HepG2 (cell line): Measurements from ENCODE around the gene TTC31. TPM values are rescaled to one million over a fixed set of nuclear protein-coding genes. Genes with fewer than 3 reads are reported as not detected.
A peak's percentile ranks its signal among the peaks of the same experiment; 100 is the strongest.

Experiments
- BRCA1 ChIP-seq: sonication (generic); formaldehyde crosslinking; IDR thresholded peaks from 2 replicates; pipeline ENCODE4 v1.4.0; 2020; ENCODE audit warnings: missing genetic modification reagents
- DNMT1 ChIP-seq: sonication (generic); formaldehyde crosslinking; IDR thresholded peaks from 2 replicates; pipeline ENCODE4 v1.5.1; 2020; ENCODE audit warnings: mild to moderate bottlenecking, missing genetic modification reagents
- ESRRA ChIP-seq: sonication (generic); formaldehyde crosslinking; IDR thresholded peaks from 2 replicates; pipeline ENCODE4 v1.5.1; 2020; ENCODE audit warnings: mild to moderate bottlenecking, low read depth, missing genetic modification reagents
- FOXA3 ChIP-seq: IDR thresholded peaks from 2 replicates; pipeline ENCODE4 v1.6.1; 2016; ENCODE audit warnings: missing genetic modification reagents, missing compliant biosample characterization
- HOXA3 ChIP-seq: sonication (generic); formaldehyde crosslinking; IDR thresholded peaks from 2 replicates; pipeline ENCODE4 v1.5.0; 2020; ENCODE audit warnings: missing genetic modification reagents
- MXI1 ChIP-seq: IDR thresholded peaks from 3 replicates; pipeline ENCODE4 v1.6.1; 2012; ENCODE audit warnings: low read depth, low read length, inconsistent platforms, borderline replicate concordance
- NAIF1 ChIP-seq: sonication (generic); formaldehyde crosslinking; IDR thresholded peaks from 2 replicates; pipeline ENCODE4 v1.5.0; 2020; ENCODE audit warnings: mild to moderate bottlenecking, missing genetic modification reagents, borderline replicate concordance
- NPAS2 ChIP-seq: sonication (generic); formaldehyde crosslinking; IDR thresholded peaks from 2 replicates; pipeline ENCODE4 v1.8.0; 2022; ENCODE audit warnings: mild to moderate bottlenecking, missing genetic modification reagents, borderline replicate concordance
- PHB2 ChIP-seq: fragments of 450-650 bp; IDR thresholded peaks from 2 replicates; pipeline ENCODE4 v1.6.1; 2018; ENCODE audit not compliant: partially characterized antibody
- XRCC5 ChIP-seq: fragments of 200-400 bp; formaldehyde crosslinking; optimal IDR thresholded peaks from 2 replicates; pipeline ENCODE3; 2017; ENCODE audit warnings: mild to moderate bottlenecking, low read length
- ZKSCAN8 ChIP-seq: IDR thresholded peaks from 2 replicates; pipeline ENCODE4 v1.6.1; 2016; ENCODE audit warnings: borderline replicate concordance, missing genetic modification reagents, missing compliant biosample characterization
- ZNF3 ChIP-seq: IDR thresholded peaks from 2 replicates; pipeline ENCODE4 v1.7.0; 2017; ENCODE audit warnings: inconsistent platforms
- ZNF792 ChIP-seq: IDR thresholded peaks from 2 replicates; pipeline ENCODE4 v1.6.1; 2016
- ZNF850 ChIP-seq: sonication (generic); formaldehyde crosslinking; conservative IDR thresholded peaks from 2 replicates; pipeline ENCODE4 v1.9.0; 2021; ENCODE audit warnings: mild to moderate bottlenecking, missing genetic modification reagents
- ZNF879 ChIP-seq: sonication (generic); formaldehyde crosslinking; IDR thresholded peaks from 2 replicates; pipeline ENCODE4 v1.8.1; 2023; ENCODE audit warnings: missing genetic modification reagents
- ZNF883 ChIP-seq: sonication (generic); formaldehyde crosslinking; IDR thresholded peaks from 2 replicates; pipeline ENCODE4 v1.5.1; 2020; ENCODE audit warnings: mild to moderate bottlenecking, missing genetic modification reagents; ENCODE audit errors: not compliant biosample characterization
- polyA plus RNA-seq, 8 experiments: library from polyadenylated mRNA; depleted of rRNA in 3 of 8; stranded (reverse) in 7 of 8; unstranded in 1 of 8; fragments of >200 nt; fragmentation: Illumina TruSeq in 4 of 8; extraction: Trizol in 4 of 8; gene quantifications; 2 replicates each; pipeline versions ENCODE4 v1.2.1 to v1.2.3, GENCODE V29; 2011 to 2016; ENCODE audit warnings: low read depth in 4 of 8, missing spikeins in 1 of 8, mixed read lengths in 1 of 8; ENCODE audit not compliant: insufficient read depth in 1 of 8
- total RNA-seq, 5 experiments: library from RNA; depleted of rRNA; stranded (reverse); fragments of >200 nt; fragmentation: Illumina TruSeq; extraction: Trizol; gene quantifications; 2 replicates each; pipeline ENCODE4 v1.2.3, GENCODE V29; 2016; ENCODE audit warnings: low read depth in 1 of 5
- TF ChIP-seq, protein P1 (sequence below): sonication (generic); formaldehyde crosslinking; IDR thresholded peaks from 2 replicates; pipeline ENCODE4 v1.4.0; 2020; ENCODE audit warnings: mild to moderate bottlenecking, missing genetic modification reagents
- TF ChIP-seq, protein P2 (sequence below): sonication (generic); formaldehyde crosslinking; IDR thresholded peaks from 2 replicates; pipeline ENCODE4 v1.4.0; 2020; ENCODE audit warnings: missing genetic modification reagents, mild to moderate bottlenecking, borderline replicate concordance
- TF ChIP-seq, protein P3 (sequence below): sonication (generic); formaldehyde crosslinking; IDR thresholded peaks from 2 replicates; pipeline ENCODE4 v1.4.0; 2020; ENCODE audit warnings: mild to moderate bottlenecking, missing genetic modification reagents
- TF ChIP-seq, protein P4 (sequence below): IDR thresholded peaks from 2 replicates; pipeline ENCODE4 v1.6.1; 2012; ENCODE audit warnings: inconsistent platforms
- TF ChIP-seq, protein P5 (sequence below): IDR thresholded peaks from 2 replicates; pipeline ENCODE4 v1.6.1; 2012; ENCODE audit warnings: low read depth, low read length, improper control_type of control experiment

TTC31 gene
- total and polyA plus RNA-seq, 2 of the 13 experiments (the other 11 are each of a cell fraction or from before 2014, with no cell fraction given): 28.3 to 39.5 TPM

DNA sequence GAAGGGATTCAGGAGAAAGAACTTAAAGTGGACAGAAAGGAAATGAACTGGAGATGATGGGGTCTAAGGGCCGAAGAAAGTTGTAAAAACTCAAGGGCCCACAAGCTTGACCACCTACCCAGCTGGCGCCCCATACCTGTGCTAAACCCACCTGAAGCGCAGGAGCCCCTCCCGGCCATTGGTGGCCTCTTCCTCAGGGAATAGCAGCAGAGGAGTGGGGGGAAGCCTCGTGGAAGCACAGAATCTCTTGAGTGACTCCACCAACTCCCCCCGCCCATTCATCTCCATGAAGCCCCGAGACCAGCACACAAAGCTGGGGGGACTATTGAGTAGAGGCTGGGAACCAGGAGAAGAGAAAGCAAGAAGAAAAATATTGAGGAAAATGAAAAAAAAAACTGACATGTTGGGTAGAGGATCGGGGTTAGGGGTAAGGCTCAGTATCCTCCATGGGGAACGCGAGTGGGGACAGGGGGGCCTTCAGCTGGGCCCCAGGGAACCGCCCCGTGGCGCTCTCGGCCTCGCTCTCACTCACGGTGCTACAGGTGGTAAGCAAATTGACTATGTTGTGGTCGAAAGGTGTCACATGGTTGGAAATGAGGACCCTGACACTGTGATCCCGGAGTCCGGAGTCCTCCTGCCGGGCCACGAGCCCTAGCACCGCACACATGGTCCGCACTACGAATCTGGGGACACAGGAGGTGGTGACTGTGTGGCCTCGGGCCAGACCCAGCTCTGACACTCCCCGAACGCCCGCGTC lies 45.9 kb downstream of the TTC31 start (continued):
- TF ChIP-seq, protein P1, sequence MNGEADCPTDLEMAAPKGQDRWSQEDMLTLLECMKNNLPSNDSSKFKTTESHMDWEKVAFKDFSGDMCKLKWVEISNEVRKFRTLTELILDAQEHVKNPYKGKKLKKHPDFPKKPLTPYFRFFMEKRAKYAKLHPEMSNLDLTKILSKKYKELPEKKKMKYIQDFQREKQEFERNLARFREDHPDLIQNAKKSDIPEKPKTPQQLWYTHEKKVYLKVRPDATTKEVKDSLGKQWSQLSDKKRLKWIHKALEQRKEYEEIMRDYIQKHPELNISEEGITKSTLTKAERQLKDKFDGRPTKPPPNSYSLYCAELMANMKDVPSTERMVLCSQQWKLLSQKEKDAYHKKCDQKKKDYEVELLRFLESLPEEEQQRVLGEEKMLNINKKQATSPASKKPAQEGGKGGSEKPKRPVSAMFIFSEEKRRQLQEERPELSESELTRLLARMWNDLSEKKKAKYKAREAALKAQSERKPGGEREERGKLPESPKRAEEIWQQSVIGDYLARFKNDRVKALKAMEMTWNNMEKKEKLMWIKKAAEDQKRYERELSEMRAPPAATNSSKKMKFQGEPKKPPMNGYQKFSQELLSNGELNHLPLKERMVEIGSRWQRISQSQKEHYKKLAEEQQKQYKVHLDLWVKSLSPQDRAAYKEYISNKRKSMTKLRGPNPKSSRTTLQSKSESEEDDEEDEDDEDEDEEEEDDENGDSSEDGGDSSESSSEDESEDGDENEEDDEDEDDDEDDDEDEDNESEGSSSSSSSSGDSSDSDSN (CRISPR knock-in tag): no peak
- no peak for TF ChIP-seq ZNF850 (CRISPR knock-in tag)
- peak; percentile 3 for TF ChIP-seq ZNF883 (CRISPR knock-in tag)
- TF ChIP-seq XRCC5: no peak
- TF ChIP-seq, protein P2, sequence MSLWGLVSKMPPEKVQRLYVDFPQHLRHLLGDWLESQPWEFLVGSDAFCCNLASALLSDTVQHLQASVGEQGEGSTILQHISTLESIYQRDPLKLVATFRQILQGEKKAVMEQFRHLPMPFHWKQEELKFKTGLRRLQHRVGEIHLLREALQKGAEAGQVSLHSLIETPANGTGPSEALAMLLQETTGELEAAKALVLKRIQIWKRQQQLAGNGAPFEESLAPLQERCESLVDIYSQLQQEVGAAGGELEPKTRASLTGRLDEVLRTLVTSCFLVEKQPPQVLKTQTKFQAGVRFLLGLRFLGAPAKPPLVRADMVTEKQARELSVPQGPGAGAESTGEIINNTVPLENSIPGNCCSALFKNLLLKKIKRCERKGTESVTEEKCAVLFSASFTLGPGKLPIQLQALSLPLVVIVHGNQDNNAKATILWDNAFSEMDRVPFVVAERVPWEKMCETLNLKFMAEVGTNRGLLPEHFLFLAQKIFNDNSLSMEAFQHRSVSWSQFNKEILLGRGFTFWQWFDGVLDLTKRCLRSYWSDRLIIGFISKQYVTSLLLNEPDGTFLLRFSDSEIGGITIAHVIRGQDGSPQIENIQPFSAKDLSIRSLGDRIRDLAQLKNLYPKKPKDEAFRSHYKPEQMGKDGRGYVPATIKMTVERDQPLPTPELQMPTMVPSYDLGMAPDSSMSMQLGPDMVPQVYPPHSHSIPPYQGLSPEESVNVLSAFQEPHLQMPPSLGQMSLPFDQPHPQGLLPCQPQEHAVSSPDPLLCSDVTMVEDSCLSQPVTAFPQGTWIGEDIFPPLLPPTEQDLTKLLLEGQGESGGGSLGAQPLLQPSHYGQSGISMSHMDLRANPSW (CRISPR knock-in tag): no peak
- no peak for TF ChIP-seq HOXA3 (CRISPR knock-in tag)
- TF ChIP-seq, protein P3, sequence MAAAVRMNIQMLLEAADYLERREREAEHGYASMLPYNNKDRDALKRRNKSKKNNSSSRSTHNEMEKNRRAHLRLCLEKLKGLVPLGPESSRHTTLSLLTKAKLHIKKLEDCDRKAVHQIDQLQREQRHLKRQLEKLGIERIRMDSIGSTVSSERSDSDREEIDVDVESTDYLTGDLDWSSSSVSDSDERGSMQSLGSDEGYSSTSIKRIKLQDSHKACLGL (CRISPR knock-in tag): no peak
- TF ChIP-seq, protein P4, sequence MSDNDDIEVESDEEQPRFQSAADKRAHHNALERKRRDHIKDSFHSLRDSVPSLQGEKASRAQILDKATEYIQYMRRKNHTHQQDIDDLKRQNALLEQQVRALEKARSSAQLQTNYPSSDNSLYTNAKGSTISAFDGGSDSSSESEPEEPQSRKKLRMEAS: peak; percentile 91
- TF ChIP-seq ZNF879 (CRISPR knock-in tag): peak; percentile 61; the same call in 1 of the 2 replicates
- no peak for TF ChIP-seq NAIF1
- TF ChIP-seq DNMT1 (CRISPR knock-in tag): no peak
- TF ChIP-seq ZNF3 (CRISPR knock-in tag): no peak
- TF ChIP-seq MXI1: peak; percentile 16; the same call in 1 of the 3 replicates
- no peak for TF ChIP-seq ZKSCAN8 (CRISPR knock-in tag)
- TF ChIP-seq PHB2: no peak
- no peak for TF ChIP-seq FOXA3 (CRISPR knock-in tag)
- TF ChIP-seq ZNF792: 0 out of 2 replicates have a peak, but pooled peaks have one; percentile 0
- TF ChIP-seq, protein P5, sequence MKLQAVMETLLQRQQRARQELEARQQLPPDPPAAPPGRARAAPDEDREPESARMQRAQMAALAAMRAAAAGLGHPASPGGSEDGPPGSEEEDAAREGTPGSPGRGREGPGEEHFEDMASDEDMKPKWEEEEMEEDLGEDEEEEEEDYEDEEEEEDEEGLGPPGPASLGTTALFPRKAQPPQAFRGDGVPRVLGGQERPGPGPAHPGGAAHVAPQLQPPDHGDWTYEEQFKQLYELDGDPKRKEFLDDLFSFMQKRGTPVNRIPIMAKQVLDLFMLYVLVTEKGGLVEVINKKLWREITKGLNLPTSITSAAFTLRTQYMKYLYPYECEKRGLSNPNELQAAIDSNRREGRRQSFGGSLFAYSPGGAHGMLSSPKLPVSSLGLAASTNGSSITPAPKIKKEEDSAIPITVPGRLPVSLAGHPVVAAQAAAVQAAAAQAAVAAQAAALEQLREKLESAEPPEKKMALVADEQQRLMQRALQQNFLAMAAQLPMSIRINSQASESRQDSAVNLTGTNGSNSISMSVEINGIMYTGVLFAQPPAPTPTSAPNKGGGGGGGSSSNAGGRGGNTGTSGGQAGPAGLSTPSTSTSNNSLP: no peak
- TF ChIP-seq NPAS2 (CRISPR knock-in tag): 0 out of 2 replicates have a peak, but pooled peaks have one; percentile 78
- TF ChIP-seq BRCA1 (CRISPR knock-in tag): no peak
- TF ChIP-seq ESRRA (CRISPR knock-in tag): 0 out of 2 replicates have a peak, but pooled peaks have one; percentile 8
